H1 (cell line): Measurements from ENCODE around the gene SEL1L2. TPM values are rescaled to one million over a fixed set of nuclear protein-coding genes. Genes with fewer than 3 reads are reported as not detected.

ENCODE experiments used
- CTCF ChIA-PET: fragments of 300-600 bp; sonication (Branson Sonifier 250); formaldehyde crosslinking; loops from one replicate; lab custom pipeline; 2021; ENCODE audit not compliant: partially characterized antibody; lab: Charles Lee
- POLR2A ChIA-PET: fragments of 300-600 bp; sonication (Branson Sonifier 250); formaldehyde crosslinking; loops from one replicate; lab custom pipeline; 2021; ENCODE audit warnings: inconsistent platforms; ENCODE audit not compliant: partially characterized antibody; lab: Charles Lee
- DNase-seq, 2 experiments: peaks; one replicate each; pipeline versions ENCODE4 v3.0.0 to v3.0.0-alpha.2; 2010 to 2022; ENCODE audit warnings: low spot score in 2 of 2, low read depth in 1 of 2, mixed read lengths in 1 of 2
- FAIRE-seq: peaks from 2 replicates; lab custom pipeline; 2011; peaks lifted over from hg19 to GRCh38; lab: Jason Lieb, UNC
- H2AFZ ChIP-seq: 2 replicates; pipeline ENCODE4 v1.8.1; 2012; ENCODE audit warnings: low read length, inconsistent platforms
- H2AK5ac ChIP-seq: 2 replicates; pipeline ENCODE4 v1.6.1; 2013; ENCODE audit warnings: low read depth, low read length
- H2BK120ac ChIP-seq: replicated peaks from 2 replicates; pipeline ENCODE3; 2013; ENCODE audit warnings: low read depth, low read length, inconsistent platforms
- H2BK12ac ChIP-seq: 2 replicates; pipeline ENCODE4 v1.6.1; 2013; ENCODE audit warnings: low read depth, low read length
- H2BK15ac ChIP-seq: 2 replicates; pipeline ENCODE4 v1.6.1; 2013; ENCODE audit warnings: low read length
- H2BK20ac ChIP-seq: 2 replicates; pipeline ENCODE4 v1.6.1; 2013; ENCODE audit warnings: low read length
- H2BK5ac ChIP-seq: 2 replicates; pipeline ENCODE4 v1.6.1; 2013; ENCODE audit warnings: low read depth, low read length
- H3K14ac ChIP-seq: 2 replicates; pipeline ENCODE4 v1.6.1; 2013; ENCODE audit warnings: inconsistent platforms; ENCODE audit not compliant: insufficient read length
- H3K18ac ChIP-seq: 2 replicates; pipeline ENCODE4 v1.6.1; 2013; ENCODE audit warnings: low read length; ENCODE audit errors: extremely low read depth
- H3K23ac ChIP-seq: 2 replicates; pipeline ENCODE4 v1.6.1; 2013; ENCODE audit warnings: inconsistent platforms; ENCODE audit not compliant: insufficient read length
- H3K23me2 ChIP-seq: 2 replicates; pipeline ENCODE4 v1.6.1; 2013; ENCODE audit warnings: low read depth, low read length
- H3K27ac ChIP-seq: 2 replicates; pipeline ENCODE4 v1.6.1; 2011; ENCODE audit warnings: low read depth, low read length, inconsistent platforms
- H3K27me3 ChIP-seq, 4 experiments: replicated peaks in 1 of 4; 1 replicate in 1 of 4; 2 replicates in 3 of 4; pipeline versions ENCODE4 v1.6.1 to v1.8.1; 2011 to 2013; ENCODE audit warnings: low read length in 3 of 4, mild to moderate bottlenecking in 3 of 4, inconsistent platforms in 2 of 4, mixed read lengths in 2 of 4, moderate library complexity in 1 of 4; ENCODE audit not compliant: control insufficient read depth in 3 of 4, insufficient read depth in 3 of 4; ENCODE audit errors: extremely low read depth in 1 of 4
- H3K36me3 ChIP-seq, 4 experiments: 2 replicates each; pipeline versions ENCODE4 v1.6.1 to v1.8.1; 2011 to 2013; ENCODE audit warnings: mild to moderate bottlenecking in 4 of 4, low read length in 3 of 4, moderate library complexity in 2 of 4, control low read depth in 1 of 4, inconsistent platforms in 1 of 4; ENCODE audit not compliant: insufficient read depth in 4 of 4, control insufficient read depth in 2 of 4
- H3K4ac ChIP-seq: replicated peaks from 2 replicates; pipeline ENCODE3; 2013; ENCODE audit warnings: low read length, low read depth, mixed read lengths, inconsistent platforms; ENCODE audit not compliant: insufficient read length
- H3K4me1 ChIP-seq, 4 experiments: replicated peaks in 1 of 4; 1 replicate in 1 of 4; 2 replicates in 3 of 4; pipeline versions ENCODE4 v1.6.1 to v1.8.1; 2011 to 2013; ENCODE audit warnings: low read length in 3 of 4, inconsistent platforms in 2 of 4, mixed read lengths in 1 of 4; ENCODE audit not compliant: insufficient read depth in 4 of 4, control insufficient read depth in 3 of 4
- H3K4me2 ChIP-seq, 2 experiments: 2 replicates each; pipeline versions ENCODE4 v1.6.1 to v1.8.1; 2011 to 2013; ENCODE audit warnings: low read depth in 2 of 2, low read length in 2 of 2, control low read depth in 1 of 2, inconsistent platforms in 1 of 2, mild to moderate bottlenecking in 1 of 2; ENCODE audit not compliant: insufficient read depth in 1 of 2
- H3K4me3 ChIP-seq, 4 experiments: fragments of 200-600, 300-600 bp in 1 of 4; sonication (generic), shearing (Covaris generic), sonication (Bioruptor Twin) in 1 of 4; 2 replicates each; pipeline versions ENCODE4 v1.5.1 to v1.8.1; 2011 to 2016; ENCODE audit warnings: low read length in 4 of 4, low read depth in 3 of 4, control low read depth in 2 of 4, inconsistent platforms in 2 of 4, mild to moderate bottlenecking in 2 of 4, mixed read lengths in 1 of 4, moderate library complexity in 1 of 4; ENCODE audit not compliant: insufficient read depth in 2 of 4; ENCODE audit errors: extremely low read depth in 1 of 4
- H3K56ac ChIP-seq: replicated peaks from 2 replicates; pipeline ENCODE3; 2013; ENCODE audit warnings: low read depth, mild to moderate bottlenecking, mixed read lengths, low read length, inconsistent platforms; ENCODE audit not compliant: insufficient read length
- H3K79me1 ChIP-seq: 2 replicates; pipeline ENCODE4 v1.6.1; 2013; ENCODE audit warnings: low read depth, low read length, control low read depth
- H3K79me2 ChIP-seq, 2 experiments: 2 replicates each; pipeline versions ENCODE4 v1.6.1 to v1.8.1; 2012 to 2013; ENCODE audit warnings: low read length in 2 of 2, mild to moderate bottlenecking in 2 of 2, inconsistent platforms in 1 of 2; ENCODE audit not compliant: insufficient read depth in 2 of 2, control insufficient read depth in 1 of 2
- H3K9ac ChIP-seq, 4 experiments: replicated peaks in 1 of 4; 1 replicate in 1 of 4; 2 replicates in 3 of 4; pipeline versions ENCODE4 v1.6.1 to v1.8.1; 2011 to 2013; ENCODE audit warnings: low read depth in 3 of 4, low read length in 3 of 4, control low read depth in 2 of 4, mild to moderate bottlenecking in 2 of 4, moderate library complexity in 2 of 4, inconsistent platforms in 1 of 4; ENCODE audit errors: extremely low read depth in 1 of 4
- H3K9me3 ChIP-seq, 2 experiments: 2 replicates each; pipeline versions ENCODE4 v1.6.1 to v1.8.1; 2012 to 2013; ENCODE audit warnings: mild to moderate bottlenecking in 2 of 2, moderate library complexity in 2 of 2, control low read depth in 1 of 2, inconsistent platforms in 1 of 2, low read depth in 1 of 2, low read length in 1 of 2, mixed read lengths in 1 of 2; ENCODE audit not compliant: insufficient read depth in 2 of 2
- H4K20me1 ChIP-seq, 2 experiments: replicated peaks in 1 of 2; 2 replicates each; pipeline versions ENCODE3 to v1.8.1; 2011 to 2013; ENCODE audit warnings: inconsistent platforms in 2 of 2, low read length in 2 of 2, mild to moderate bottlenecking in 1 of 2; ENCODE audit not compliant: insufficient read depth in 2 of 2, control insufficient read depth in 1 of 2
- H4K5ac ChIP-seq: 2 replicates; pipeline ENCODE4 v1.6.1; 2013; ENCODE audit warnings: low read length, low read depth, mixed read lengths, inconsistent platforms; ENCODE audit not compliant: insufficient read length
- H4K8ac ChIP-seq: 2 replicates; pipeline ENCODE4 v1.8.0; 2013; ENCODE audit warnings: mild to moderate bottlenecking, moderate library complexity, low read length, inconsistent platforms; ENCODE audit not compliant: insufficient read depth; ENCODE audit errors: extremely low read depth
- H4K91ac ChIP-seq: replicated peaks from 2 replicates; pipeline ENCODE3; 2013; ENCODE audit warnings: low read length, mixed read lengths, inconsistent platforms; ENCODE audit not compliant: insufficient read length
- FOSL1 ChIP-seq: IDR thresholded peaks from 2 replicates; pipeline ENCODE4 v1.6.1; 2011; ENCODE audit warnings: mild to moderate bottlenecking, low read depth, low read length, moderate library complexity; ENCODE audit not compliant: insufficient read depth
- GTF2F1 ChIP-seq: IDR thresholded peaks from 2 replicates; pipeline ENCODE4 v1.6.1; 2012; ENCODE audit warnings: low read depth, low read length, improper control_type of control experiment, borderline replicate concordance
- JUN ChIP-seq: IDR thresholded peaks from 2 replicates; pipeline ENCODE4 v1.6.1; 2011; ENCODE audit warnings: low read depth, mild to moderate bottlenecking, improper control_type of control experiment, low read length
- POU5F1 ChIP-seq: IDR thresholded peaks from 2 replicates; pipeline ENCODE4 v1.6.1; 2011; ENCODE audit warnings: low read depth, mild to moderate bottlenecking, low read length, moderate library complexity
- TAF7 ChIP-seq: optimal IDR thresholded peaks from 2 replicates; pipeline ENCODE3; 2011; ENCODE audit warnings: low read depth, mild to moderate bottlenecking, inconsistent platforms, low read length, moderate library complexity, borderline replicate concordance
- WGBS, 2 experiments: shearing (Covaris generic) in 1 of 2; methylation state at CpG; one replicate each; pipeline versions ENCODE4 v1.1.6 to v1.1.7; 2013 to 2015; ENCODE audit warnings: low lambda C conversion rate in 2 of 2, mixed read lengths in 2 of 2, inconsistent platforms in 1 of 2, low coverage in 1 of 2, missing lambda C conversion rate in 1 of 2; ENCODE audit not compliant: insufficient replicate concordance in 2 of 2, insufficient coverage in 1 of 2, insufficient read length in 1 of 2; ENCODE audit errors: extremely low coverage in 1 of 2, missing lambda C conversion rate in 1 of 2; 5-methylcytosine and 5-hydroxymethylcytosine counted together
- polyA plus RNA-seq, 7 experiments: library from polyadenylated mRNA; depleted of rRNA in 3 of 7; stranded (reverse) in 5 of 7; unstranded in 2 of 7; fragments of >200 nt in 5 of 7; fragments of 200-250 nt in 2 of 7; gene quantifications; 1 replicate in 5 of 7; 2 replicates in 1 of 7; 4 replicates in 1 of 7; pipeline versions ENCODE4 v1.2.1 to v1.2.3, GENCODE V29; 2011 to 2013; ENCODE audit warnings: missing spikeins in 2 of 7, mixed read lengths in 2 of 7
- total RNA-seq: library from RNA; stranded (reverse); fragmentation: NEBNext Ultra II Directional; extraction: Animal tissue kit (Norgen Biotek cat#: 25700); gene quantifications from 2 replicates; pipeline ENCODE4 v1.2.1, GENCODE V29; 2021

Gene SEL1L2
- total and polyA plus RNA-seq, 2 of the 8 experiments (the other 6 are each of a cell fraction or from before 2014, with no cell fraction given), result not detected

- WGBS, 2 experiments, result 83% methylated on average over 2 of the region's 2 CpGs; no CpG with 5 or more reads in 1 of the 2 experiments
- H3K56ac ChIP-seq, result no peak overlapping the region
These were observed 18.8 kb upstream of the SEL1L2 start for GRCh38 chr20:14009208-14009607.

More at GRCh38 chr20:14009208-14009607, 18.8 kb upstream of the SEL1L2 start:
- Histone ChIP-seq H3K9me3 (no peaks in the 10 kb centered on the region), H2AFZ (no peak overlapping the region), H3K4me1 (no peaks in the 10 kb centered on the region), H4K5ac (no peak overlapping the region), H2BK15ac (no peak overlapping the region), H2BK20ac (no peak overlapping the region), H3K14ac (no peak overlapping the region), H2BK12ac (no peak overlapping the region), H3K23ac (no peak overlapping the region), H3K9ac (no peak overlapping the region), H4K8ac (no peak overlapping the region), H3K23me2 (no peaks in the 10 kb centered on the region), H3K4ac (no peak overlapping the region), H3K27me3 (no peaks in the 10 kb centered on the region), H3K36me3 (no peaks in the 10 kb centered on the region), H3K79me1 (no peaks in the 10 kb centered on the region), H2AK5ac (no peak overlapping the region), H3K79me2 (no peaks in the 10 kb centered on the region), H4K20me1 (no peaks in the 10 kb centered on the region), H3K18ac (no peak overlapping the region), H2BK5ac (no peak overlapping the region), H2BK120ac (no peak overlapping the region), H3K4me2 (no peak overlapping the region), H3K27ac (no peak overlapping the region), H4K91ac (no peak overlapping the region), H3K4me3 (no peak overlapping the region)
- CTCF ChIA-PET, result interaction anchor here (0.8 to 1.0 kb wide), 3 partner anchors 47 to 189 kb away, joined by 3 read pairs; no protein-coding TSS in a partner anchor
- TF ChIP-seq TAF7, result no peak
- no peak for TF ChIP-seq POU5F1
- TF ChIP-seq FOSL1, result no peak
- TF ChIP-seq JUN, result no peak
- no peak for TF ChIP-seq GTF2F1
- DNase-seq, result no peak
- POLR2A ChIA-PET, result no interaction called here
- no peak for FAIRE-seq
